Mucosa of gallbladder (tissue), 1 donor: ENCODE measurements around the gene IFNLR1. TPM values are rescaled to one million over a fixed set of nuclear protein-coding genes. Genes with fewer than 3 reads are reported as not detected.
A peak's percentile ranks its signal among the peaks of the same experiment; 100 is the strongest.

Experiments used
- DNase-seq: peaks from one replicate; pipeline ENCODE4 v3.0.0-alpha.2; 2020; ENCODE audit warnings: low spot score
- total RNA-seq: library from RNA; stranded (reverse); gene quantifications from one replicate; pipeline ENCODE4 v1.2.1, GENCODE V29; 2021
- donor health status: DM: no; HTN: no; CAD: no.

Gene IFNLR1
- total RNA-seq, 1 donor from 2014 or later, result 11.2 TPM

DNA sequence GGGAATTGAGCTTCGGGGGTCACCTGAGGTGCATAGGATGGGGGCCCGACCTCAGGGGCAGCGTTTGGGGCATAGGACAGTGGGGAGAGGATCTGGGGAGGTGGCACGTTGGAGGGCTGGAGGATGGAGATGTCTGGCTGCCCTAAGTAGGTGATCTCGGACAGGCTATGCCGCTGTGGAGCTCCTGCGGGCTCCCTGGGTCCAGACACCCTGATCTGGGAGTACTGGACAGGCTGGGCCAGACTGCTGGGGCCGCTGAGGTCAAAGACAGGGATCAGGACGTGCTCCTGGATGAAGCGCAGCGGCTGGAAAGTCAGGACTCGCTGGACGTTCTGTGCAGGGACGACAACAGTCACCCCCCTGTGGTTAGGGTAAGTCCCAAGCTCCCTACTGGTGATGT lies 65.7 kb downstream of the IFNLR1 start:
- DNase-seq, result no peak

DNA sequence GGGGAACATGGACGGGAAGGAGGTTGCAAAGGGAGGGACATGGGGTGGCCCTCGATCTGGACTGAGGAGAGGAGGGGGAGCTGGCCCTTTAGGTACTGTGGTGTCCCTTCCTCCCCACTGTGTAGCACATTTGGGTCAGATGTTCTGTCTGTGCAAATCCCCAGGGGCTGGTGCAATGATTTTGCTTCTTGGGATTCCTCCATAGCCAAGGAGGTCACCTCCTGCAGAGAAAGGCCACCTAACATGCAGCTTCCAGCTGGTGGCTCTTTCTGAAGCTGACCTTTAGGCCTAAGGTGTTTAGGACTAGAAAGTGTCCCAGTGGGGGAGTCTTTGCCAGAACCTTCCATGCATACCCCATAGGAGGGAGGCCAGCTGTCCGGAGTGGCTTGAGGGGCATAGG lies 66.1 kb downstream of the IFNLR1 start:
- DNase-seq, result no peak

DNA sequence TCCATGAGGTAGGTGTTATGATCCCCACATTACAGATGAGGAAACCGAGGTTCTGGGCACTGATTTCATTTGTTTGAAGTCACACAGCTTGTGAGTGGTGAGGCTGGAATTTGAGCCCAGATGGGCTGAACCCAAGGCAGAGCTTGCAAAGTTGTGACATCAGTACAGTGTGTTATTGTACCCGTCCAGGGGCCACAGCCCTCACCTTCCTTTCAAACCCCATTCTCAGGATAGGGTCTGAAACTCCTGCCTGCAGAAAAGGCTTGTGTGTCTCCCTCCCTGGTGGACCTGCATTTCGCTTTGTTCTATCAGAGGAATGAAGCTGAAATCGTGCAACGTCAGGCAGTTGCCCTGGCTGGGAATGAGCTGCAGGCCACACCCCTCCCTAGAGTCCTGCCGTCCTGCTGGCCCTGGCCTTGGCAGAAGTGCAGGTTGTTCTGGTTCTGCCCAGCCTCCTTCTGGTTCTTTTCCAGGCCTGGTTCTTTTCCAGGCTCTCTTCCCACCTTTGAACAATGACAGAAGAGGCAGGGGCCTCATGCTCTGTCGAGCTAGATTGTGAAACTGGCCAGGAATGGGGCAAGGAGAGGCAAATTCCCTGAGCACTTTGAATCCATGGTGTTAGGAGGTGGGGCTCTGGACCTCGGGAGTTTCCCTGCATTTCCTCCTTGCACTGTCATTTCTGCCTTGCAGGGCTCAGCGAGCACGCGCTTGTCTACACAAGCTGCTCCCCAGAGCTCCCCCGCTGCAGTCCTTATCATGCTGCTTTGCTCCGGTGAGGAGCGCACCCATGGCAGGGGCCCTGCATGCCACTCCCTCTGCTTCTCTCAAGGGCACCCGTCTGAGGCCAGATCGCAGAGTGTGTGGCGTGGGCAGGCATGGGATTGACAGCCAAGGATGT lies 67.0 kb downstream of the IFNLR1 start:
- DNase-seq, result peak; percentile 82

DNA sequence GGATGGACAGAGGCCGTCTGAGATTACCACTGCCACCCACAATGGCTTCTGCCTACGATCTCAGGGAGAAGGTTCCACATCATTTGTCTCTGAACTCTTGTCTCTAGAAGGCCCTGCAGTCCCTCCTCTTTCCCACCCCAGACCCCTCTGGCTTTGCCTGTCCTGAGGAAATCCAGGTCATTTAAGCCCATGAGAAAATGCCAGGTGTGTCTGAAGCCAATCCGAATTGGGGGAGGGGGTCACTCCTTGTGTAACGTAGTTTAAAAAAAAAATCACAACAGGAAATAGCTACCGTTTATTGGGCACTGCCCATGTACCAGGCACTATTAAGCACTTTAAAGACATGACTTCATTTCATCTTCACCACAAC lies 67.6 kb downstream of the IFNLR1 start:
- DNase-seq, result no peak

DNA sequence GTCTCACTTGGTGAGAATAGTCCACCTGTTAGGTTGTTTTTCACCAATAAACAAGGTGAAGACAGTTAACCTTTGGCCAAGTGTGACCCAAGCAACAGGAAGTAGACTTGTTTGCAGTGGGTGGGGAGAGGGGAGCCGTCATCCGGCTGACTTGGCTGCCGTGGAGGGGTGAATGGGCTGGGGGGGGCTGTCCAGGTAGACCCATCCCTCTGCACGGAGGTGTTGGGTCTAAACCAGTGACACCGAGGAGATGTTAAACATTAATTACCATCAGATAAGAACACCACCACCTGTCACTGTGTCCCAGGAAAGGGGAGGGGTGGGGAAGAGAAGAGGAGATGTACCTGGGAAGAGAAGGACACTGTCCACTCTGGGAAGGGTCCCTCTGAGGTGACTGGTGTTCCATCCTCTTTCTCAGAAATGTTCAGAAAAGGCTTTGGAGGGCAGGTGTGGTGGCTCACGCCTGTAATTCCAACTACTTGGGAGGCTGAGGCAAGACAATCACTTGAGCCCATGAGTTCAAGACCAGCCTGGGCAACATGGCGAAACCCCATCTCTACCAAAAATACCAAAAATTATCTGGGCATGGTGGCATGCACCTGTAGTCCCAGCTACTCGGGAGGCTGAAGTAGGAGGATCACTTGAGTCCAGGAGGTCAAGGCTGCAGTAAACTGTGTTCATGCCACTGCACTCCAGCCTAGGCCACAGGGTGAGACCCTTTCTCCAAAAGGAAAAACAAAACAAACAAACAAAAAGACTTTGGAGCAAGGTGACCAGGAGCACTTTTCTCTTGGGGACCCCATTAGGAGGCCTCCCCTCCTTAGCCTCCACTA lies 68.5 kb downstream of the IFNLR1 start:
- peak; percentile 66 for DNase-seq

DNA sequence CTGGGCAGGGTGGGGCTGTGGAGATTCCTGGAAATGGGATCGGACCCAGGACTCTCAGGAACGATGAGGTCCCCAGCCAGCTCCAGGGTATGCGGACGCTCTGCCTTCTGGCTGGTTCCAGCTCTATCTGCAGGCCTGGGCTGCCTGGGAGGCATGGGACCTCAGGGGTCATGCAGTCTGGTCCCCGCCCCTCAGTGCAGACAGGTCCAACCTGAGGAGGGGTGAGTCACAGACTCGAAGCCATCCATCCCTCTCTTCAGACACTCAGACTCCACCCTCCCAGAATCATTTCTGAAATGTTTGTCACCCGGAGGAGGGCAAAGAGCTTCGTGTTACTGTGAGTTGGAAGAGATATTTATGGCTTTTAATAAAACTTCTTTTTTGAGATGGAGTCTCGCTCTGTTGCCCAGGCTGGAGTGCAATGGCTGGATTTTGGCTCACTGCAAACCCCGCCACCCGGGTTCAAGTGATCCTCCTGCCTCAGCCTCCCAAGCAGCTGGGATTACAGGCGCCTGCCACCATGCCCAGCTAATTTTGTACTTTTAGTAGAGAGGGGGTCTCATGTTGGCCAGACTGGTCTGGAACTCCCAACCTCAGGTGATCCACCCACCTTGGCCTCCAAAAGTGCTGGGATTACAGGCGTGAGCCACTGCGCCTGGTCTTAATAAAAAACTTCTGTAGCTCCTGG lies 69.2 kb downstream of the IFNLR1 start:
- peak; percentile 40 for DNase-seq

DNA sequence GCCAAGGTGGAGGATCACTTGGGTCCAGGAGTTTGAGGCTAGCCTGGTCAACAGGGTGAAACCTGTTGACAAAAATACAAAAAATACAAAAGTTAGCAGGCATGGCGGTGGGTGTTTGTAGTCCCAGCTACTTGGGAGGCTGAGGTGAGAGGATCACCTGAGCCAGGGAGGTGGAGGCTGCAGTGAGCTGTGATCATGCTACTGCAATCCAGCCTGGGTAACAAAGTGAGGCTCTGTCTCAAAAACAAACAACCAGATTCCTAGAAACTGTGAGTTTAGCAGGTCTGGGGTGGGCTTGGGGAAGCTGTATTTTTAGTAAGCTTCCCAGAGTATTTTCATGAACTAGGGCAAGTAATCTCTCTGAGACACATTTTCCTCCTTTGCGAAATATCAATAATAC lies 70.0 kb downstream of the IFNLR1 start:
- no peak for DNase-seq

DNA sequence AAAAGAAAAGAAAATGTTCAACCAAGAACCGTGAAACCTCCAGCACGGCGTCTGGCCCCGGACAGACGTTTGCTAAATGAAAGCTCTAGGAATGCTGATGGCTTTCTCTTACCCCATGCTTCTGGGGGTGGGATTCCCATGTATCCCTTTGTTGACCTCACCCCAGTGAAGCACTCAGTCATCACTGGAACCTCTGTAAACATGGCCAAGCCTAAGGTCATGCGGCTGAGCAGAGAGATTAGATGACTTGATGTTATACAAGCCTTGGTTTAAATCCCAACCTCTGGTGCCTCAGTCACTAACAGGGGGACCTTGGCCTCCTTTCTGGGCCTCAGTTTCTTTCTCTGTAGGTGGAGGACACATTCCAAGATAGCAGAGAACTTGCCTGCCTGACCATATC lies 72.3 kb downstream of the IFNLR1 start:
- DNase-seq, result no peak

DNA sequence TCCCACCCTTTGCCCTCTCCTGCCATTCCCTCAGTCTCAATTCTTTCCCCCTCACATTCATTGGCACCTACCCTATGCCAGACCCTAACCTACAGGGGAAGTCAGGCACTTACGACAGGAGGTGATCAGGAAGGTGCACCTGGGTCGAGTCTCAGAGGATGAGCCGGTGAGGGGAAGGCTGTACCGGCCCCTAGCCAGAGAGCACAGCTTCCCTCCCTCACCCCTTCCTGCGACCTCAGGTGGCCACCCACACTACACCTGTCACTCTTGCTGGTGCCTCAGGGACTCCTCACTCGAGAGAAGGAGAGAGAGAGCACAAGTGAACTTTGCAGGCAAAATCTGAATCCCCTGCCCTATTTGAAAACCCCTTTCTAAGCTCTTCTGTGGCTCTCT lies 73.5 kb downstream of the IFNLR1 start:
- no peak for DNase-seq

DNA sequence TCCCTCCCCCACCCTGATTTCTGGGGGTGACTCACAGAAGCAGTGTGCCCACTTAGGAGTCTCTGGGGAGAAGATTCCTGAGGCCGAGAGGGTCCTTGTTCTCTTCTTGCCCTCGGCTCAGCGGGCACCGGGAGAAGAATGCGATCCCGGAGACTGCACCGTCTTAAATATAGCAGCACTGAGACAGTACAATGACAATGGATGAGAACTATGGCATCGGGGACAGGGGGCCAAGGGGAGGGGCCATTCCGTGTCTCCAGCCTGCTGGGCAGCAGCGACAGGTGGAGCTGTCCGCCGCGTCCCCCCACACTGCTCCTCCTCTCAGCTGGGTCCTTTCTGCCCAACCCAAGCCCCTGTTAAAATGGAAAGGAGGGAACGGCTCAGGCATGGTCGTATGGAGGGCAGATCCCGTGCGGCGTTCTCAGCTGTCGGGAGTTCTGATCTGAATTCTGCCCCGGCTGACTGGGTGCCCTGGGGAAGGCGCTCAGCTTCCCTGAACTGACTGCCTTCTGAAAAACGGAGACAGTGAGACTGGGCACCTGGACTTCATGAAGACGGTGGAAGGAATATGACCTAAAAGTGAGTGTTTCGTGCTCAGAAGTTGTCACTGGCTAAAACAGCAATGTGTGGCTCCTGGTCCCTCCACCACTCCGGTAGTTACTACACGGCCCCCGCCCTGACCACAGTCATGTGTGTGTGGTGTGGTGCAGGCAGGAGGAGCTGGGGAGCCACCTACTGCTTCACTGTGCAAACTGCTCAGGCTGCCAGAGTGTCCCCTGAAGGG lies 74.9 kb downstream of the IFNLR1 start, which contains the start of gene MYOM3:
MYOM3 (minus strand) TSS at position 140 of the 784 bp plus-strand sequence. CDS start 3,499 bp downstream, outside the sequence.
- peak; percentile 60 for DNase-seq

DNA sequence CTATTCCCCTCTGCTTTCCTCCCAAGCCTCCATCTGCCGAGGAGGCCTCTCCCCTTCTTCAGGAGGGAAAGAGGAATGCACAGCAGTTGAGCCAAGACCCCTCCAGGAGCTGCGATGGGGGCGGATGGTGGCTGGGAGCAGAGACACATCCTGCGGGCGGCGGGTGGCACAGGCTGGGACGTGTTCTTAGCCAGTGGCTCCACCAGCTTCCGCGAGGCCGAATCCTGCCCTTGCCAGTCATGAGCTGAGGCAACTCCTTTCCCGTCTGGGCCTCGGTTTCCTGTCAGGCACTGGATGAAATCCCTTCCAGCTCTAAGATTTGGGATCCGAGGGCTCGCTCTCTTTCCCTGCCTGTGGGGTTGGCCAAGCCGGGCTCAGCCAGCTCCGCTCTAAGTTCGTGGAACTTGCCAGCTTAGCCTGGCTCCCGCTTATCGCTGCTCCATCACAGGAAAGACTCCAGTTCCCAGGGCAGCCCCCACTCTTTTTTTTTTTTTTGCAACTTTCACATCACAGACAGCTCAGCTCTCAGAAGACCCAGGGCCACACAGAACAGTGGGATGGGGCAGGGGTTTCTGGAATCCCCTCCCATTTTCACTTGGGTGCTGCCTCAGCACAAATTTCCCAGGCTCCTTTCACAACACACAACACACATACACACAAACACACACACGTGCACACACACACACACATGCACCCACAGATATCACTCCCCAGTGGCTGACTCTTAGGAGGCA lies 75.7 kb downstream of the IFNLR1 start:
- DNase-seq, result no peak

DNA sequence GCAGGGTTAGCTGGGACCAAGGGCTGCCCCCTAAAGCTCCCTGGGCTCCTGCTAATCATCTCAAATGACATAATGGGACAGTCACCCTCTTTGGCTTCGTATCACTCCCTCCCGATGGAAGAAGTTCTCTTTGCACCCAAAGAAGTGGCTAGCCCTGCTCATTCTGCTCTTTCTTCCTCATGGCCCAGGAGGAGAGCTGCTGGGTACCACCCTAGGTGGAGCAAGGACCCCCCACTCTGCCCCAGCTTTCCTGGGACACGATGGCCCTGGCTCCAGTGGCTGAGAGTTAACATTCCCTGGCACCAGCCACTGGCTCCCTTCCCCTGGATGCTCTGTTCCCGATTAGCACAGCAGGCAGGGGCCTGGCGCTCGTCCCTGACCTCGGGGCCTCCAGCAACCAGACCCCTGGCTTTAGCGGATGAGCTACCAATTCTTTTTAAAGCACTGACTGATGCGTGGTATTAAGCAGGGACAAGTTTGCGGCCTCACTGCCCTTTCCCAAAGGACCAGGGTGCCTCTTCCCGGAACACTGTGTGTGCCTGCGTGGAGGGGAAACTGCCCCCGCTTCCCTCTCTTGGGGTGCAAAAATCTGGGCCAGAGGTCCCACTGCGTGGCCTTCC lies 76.3 kb downstream of the IFNLR1 start:
- no peak for DNase-seq

DNA sequence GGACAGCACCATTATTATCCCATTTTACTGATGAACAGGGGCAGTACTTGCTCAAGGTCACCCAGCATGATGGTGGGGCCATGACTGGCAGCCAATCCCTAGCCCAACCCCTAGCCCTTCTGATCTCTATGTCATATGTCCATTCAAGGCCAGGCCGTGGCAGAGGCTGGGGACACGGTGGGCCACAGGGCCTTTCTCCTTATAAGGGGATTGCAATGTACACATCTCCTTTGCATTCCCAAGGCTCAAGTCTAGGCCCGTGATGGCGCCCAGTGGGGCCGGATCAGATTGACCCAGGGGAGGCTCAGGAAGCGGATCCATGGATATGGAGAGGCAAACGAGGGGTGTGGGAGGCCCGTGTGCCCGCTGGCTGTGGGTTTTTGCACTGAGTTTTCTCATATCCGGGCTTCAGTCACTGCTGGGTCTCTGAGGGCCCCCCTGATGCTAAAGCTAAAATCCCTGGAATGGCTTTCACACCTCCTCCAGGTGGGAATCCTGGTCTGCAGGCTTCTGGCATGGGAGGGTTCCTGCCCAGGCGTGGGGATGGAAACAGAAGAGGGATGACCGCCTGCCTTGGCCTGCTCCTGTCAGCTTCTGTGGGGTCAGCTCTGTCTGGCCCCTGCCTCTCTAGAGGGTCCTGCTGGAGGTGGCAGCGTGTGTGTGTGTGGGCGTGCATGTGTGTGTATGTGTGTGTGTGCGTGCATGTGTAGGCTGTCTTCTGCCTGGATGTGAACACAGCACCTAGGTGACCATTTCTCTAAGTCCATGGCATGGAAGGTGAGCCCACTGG lies 77.2 kb downstream of the IFNLR1 start:
- DNase-seq, result no peak

DNA sequence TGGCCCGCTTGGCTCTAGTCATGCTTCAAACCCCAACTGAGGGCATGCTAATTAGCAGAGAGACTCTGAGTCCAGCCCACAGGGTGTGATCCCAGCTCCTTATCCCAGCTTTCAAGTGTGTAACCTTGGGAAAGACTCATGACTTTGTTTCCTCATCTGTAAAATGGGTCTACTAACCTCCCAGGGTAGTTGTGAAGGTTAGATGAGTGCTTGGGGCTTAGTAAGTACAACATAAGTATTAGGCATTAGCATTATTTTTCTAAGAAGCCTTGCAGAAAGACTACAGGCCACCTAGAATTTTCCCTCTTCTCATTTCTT lies 78.0 kb downstream of the IFNLR1 start:
- DNase-seq, result no peak

DNA sequence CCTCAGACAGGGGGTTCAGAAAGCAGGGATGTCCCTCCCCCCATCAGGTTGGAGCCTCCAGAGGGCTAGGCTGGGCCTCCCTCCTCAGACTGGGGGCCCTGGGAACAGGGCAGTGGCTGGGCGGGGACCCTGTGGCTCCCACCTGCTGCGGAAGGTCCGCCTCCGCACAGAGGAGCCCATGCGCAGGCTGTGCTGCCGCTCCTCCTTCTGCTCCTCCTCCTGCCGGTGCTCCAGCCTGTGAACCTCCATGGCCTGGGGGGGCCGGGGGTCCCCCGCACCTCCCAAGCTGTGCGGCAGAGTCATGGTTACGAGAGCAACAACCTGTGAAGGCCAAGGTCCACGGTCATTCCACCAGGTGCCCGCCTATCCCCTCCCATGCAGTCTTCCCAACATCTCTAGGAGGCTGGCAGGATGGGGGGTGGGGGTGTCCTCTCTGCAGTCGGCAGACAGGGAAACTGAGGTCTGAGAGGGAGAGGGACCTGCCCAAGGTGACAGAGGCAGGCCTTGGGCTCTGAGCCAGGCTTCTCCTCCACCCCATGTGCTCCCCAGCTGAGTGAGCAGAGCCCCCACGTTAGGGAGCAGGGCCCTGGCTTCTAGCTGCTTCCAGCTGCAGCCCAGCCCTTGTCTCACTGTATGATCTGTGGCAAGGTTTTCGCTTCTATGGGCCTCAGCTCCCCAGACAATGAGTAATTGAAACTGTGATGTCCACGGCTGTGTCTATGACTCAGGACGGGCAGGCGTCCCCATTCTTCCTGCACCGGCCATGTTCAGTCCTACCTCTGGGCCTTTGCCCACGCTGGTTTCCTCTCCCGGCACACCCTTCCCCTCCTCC lies 78.5 kb downstream of the IFNLR1 start:
- no peak for DNase-seq

DNA sequence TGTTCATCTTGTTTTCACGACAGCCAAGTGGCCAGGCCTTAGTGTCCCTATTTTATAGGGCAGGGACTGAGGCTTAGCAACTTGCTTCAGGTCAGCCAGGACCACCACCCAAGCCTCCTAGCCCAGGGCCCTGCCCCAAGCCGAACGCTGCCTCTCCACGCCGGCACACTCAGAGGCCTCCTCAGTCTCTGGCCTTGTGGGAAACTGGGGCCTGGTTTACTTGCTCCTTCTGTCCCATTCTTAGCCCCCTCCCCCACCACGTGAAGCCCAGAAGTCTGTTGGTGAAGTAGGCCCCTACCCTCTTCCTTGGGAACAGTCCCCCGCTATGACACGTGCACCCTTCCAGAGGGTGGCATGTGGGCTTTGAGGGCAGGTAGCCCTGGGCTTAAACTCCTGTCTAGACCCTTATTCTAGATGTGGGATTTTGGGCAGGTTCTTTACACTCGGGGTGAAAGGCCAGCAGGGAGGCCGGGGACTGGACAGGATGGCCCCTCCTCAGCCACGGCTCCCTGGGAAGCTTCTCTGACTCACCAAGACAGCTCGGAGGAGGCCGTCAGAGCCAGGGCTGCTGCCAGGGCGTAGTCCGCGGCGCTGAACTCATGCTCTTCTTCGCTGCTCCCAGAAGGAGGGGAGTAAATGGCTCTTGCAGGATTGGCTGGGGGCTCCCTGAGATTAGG lies 79.5 kb downstream of the IFNLR1 start:
- no peak for DNase-seq

DNA sequence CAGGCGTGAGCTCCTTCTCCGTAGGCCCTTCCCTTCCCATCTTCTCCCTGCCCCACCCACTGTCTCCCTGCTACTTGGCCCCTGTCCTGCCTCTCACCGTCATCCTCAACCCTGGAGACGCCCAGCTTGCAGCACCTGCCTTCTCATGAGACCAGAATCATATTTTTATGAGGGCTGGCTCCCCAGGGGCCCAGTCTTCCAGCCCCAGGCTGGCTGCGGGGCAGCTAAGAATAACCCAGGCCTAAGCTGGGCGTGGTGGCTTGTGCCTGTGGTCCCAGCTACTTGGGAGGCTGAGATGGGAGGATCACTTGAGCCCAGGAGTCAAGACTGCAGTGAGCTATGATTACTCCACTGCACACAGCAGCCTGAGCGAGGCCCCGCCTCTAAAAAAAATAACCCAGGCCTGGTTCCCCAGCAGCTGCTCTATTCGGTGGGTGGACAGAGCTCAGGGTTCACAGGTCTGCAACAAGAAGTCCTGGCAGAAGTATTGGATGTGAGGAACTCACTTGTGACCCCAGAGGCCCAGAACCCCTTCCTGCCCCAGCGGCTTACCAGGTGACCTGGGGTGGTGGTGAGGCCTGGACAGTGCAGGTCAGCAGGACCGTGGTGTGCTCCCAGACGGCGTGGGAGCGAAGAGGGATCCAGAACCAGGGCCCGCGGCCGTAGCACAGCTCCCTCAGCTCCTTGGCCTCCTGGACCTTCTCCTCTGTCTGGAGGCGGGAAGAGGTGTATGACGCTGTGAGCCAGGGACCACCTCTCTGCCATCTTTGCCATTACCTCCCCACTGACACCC lies 81.5 kb downstream of the IFNLR1 start:
- DNase-seq, result no peak
